ENCODE results near the gene NRXN3.

The NRXN3 gene

DNA sequence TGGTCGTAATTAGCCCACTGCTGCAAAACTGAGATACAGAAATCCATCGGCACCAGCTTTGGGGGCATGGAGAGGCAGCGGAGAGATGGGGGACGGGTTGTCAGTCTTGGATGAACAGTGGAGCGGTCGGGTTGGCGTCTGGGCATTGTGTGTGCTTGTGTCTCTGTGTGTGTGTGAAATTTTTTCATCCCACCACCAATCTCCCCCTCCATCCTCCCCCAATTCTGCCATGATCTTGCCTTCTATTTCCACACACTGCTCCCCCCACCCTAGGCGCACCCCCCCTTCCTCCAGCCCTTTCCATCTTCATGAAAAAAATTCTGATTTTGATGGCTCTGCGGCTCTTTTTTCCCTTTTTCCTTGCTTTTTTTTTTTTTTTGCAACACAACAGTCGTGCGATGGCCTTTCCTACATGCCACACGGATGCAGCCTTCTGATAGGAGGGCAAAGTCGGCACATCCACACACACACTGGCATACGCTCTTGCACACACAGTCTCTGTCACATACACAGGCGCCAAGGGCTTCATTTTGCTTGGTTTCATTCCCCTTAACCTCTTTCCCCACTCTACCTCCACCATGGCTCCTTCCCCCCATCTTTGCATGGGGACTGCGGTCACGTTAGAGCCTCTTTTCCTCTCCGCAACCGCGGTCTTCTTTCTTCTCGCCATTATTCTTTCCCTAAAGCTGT lies 3.3 kb downstream of the NRXN3 start:
- peak in 7 of 56 donors; percentile 20 to 52 (median 24) for DNase-seq

DNA sequence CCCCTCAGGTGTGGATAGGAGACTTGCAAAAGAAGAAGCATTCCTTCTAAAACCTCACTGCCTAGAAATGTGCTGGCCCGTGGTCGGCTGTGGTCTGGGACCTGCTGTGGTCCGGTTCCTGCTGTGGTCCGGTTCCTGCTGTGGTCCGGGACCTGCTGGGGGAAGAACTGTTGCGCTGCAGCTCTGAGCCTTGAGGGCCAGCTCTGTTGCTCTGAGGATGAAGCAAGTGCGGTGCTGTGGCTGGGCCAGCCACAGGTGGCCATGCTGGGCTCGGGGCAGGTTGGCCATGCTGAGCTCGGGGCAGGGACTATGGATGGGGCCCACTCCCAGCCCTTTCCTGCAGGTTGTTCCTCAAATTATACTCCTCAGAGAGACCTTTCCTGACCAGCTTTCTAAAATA lies 5.2 kb downstream of the NRXN3 start:
- no peak for DNase-seq

DNA sequence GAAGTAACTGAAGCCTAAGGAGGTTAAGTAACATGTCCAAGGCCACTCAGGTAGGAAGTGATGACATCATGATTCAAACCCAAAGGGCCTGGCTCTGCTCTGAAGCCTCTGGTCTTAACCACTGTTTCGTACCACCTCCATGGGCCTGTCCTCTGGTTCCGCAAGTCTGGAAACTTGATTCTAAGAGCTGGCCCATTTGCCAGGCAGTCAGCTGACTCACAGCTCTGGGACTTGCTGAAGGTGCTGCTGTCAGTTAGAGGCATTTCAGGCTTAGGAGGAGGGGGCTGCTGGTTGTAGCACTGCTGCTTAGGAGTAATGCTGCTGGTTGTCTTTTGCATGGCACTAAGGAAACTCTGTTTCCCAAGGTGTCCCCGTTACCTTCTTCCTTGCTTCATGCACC lies 7.9 kb downstream of the NRXN3 start:
- DNase-seq = no peak

DNA sequence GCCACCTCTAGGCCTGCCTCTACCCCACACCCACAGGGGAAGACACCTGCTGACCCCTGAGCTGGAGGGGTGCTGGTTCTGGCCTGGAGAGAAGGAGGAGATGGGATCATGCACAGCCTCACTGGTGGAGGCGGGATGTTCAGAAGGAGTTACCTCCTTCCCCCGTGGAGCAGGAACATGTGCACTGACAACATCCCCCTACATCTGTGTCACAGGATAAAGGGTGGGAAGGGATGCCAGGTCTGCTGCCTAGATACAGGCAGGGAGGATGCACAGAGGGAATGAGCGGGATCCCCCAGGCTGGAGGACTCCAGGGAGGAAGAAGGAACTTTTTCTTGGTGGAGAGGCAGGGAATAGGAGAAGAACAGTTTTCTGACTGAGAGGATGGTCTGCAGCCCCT lies 8.8 kb downstream of the NRXN3 start:
- peak in 16 of 56 donors; percentile 8 to 60 (median 36) for DNase-seq

DNA sequence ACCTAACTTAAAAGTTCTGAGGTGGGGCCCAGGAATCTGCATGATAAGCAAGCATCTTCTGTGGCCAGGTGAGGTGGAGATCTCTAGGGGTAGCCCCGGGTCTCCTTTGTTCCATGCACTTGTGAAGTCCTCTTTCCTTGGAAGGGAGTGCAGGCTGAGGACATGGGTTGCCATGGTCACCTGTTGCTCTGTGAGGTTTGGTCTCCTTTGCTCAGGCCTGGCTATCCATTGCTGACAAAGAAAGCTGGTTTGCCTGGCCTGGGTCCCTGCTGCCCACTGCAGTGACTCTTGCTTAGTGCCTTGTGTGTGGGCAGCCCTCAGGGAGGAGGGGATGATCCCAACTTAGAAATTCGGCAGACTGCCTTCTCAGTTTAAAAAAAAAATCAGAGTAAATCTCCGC lies 11.1 kb downstream of the NRXN3 start:
- DNase-seq = no peak

DNA sequence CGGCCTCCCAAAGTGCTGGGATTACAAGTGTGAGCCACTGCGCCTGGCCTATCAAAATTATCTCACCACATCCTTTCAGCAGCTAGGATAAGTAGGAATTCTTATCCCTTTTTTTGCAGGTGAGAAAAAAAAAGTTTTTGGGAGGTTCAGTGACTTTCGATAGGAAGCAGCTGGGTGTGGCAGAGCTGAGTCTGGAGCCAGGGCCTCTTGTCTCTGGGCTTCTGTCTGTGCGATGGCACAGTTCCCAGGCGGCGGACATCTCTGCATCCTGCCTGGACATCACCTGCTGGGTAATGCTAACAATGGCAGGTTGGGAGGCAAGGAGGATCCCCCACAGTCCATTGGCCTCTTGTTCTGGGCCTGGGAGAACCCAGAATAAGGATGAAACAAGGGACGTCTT lies 12.5 kb downstream of the NRXN3 start:
- no peak for DNase-seq

GRCh38 chr14:78184157-78184556 lies 14.0 kb downstream of the NRXN3 start:
- peak in 2 of 56 donors; percentile 11 to 17 for DNase-seq

DNA sequence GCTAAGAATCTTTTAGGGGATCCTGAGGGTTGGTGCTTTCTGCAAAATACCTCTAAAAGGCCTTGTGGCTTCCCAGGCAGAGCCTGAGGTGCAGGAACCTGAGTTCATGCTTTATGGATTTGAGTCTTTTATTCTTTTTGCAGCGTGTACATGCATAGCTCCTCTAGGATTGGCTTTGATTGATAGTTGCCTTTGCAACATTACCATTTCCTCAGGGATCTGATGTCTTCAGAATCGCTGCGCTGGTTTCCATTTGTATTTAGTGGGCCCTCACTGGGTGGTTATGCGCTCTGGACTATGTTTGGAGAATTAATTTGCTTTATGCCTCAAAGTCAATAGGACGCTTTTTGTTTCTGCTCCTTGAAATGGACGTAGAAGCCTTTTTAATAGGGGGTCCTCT lies 16.1 kb downstream of the NRXN3 start:
- DNase-seq = no peak

DNA sequence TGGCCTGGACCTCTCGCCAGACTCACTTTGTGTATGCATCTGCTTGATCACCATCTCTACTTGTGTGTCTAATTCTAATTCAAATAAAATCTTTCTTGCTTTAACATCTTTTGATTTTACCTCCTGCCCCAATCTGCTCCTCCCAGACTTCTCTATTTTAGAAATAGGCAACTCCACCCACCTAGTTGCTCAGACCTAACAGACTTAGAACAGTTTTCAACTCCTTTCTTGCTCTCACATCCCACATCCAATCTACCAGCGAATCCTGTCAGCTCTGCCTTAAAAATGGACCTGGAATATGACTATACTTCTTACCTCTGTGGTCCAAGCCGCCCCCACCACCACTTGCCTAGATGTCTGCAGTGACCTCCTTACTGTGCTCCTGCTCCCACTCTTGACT lies 18.7 kb downstream of the NRXN3 start:
- DNase-seq = peak in 2 of 56 donors; percentile 6 to 20

- DNase-seq = no peak
Measured at GRCh38 chr14:78195431-78195830, 25.3 kb downstream of the NRXN3 start.

- DNase-seq = no peak
Measured at GRCh38 chr14:78196323-78196722, 26.1 kb downstream of the NRXN3 start.

DNA sequence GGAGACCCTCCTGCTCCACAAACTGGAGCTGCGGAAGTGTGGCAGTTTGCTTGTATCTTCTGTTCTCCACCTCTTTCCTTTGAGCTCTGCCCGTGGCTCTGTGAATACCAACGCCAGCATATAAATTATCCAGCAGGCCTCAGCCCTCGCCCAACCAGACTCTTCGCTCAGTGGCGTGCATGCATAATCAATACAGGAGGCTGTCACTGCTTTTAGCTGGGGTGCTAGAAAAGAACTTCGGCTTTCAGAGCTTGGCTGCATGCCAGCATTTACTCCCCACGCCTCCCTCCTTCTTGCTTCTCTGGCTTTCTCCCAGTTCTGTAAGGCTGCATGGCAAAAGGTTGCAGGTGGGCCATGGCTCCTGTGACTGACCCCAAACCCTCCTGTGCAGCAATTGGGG lies 26.9 kb downstream of the NRXN3 start:
- DNase-seq = peak in 6 of 56 donors; percentile 13 to 36 (median 18)

DNA sequence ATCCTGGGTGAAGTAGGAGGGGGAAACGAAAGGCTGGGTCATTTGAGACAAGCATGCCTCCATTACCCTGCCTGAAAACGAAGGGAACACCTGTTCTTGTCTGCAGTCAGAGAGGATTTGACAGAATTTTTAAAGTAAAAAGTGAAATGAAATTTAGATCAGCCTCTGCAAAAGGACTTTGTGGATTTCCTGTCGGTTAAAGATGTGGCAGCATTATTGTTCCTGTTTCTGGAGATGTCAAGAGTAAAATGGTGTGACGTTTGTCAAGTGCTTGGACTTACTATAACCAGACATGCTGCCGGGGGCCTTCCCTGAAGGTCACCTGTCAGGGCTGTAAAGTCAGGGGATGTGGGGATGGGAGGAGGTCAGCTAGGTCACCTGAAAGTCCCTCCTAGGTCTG lies 32.0 kb downstream of the NRXN3 start:
- DNase-seq = no peak

GRCh38 chr14:78202976-78203375 lies 32.8 kb downstream of the NRXN3 start:
- DNase-seq = no peak

DNA sequence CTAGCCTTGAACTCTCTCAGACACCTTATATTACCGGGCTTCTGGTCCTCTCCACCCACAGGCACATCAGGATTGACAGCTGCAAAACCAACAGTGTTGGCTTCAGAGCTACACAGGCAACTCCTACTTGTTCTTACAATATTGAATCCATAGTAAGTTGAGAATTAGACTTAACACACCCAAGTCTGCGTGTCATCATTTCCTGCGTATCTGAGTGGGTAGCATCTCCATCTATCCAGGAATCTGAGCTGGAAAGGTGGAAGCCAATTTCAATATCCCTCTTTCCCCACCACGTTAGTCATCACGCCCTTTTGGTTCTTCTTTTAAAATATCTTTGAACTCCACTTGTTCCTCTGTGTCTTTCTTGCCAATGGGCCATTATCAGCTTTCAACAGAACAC lies 37.2 kb downstream of the NRXN3 start:
- DNase-seq = peak in 1 of 56 donors; percentile 12

DNA sequence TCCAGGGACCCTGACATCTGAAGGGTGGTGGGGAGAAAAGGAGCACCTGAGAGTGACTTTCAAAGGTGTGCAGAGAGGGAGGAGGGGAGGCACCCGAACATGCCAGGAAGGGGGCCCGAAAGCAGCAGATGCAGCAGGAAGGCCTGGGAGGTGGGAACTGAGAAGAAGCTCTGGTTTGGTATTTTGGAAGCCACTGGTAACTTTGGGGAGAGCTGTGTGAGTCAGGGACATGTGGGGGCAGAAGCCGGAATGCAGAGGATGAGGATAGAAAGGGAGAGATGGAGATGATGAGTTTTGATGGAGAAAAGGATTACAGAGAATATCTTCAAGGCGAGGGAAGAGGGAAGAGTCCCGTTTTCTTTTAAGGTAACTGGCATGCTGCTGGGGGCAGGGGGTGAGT lies 50.1 kb downstream of the NRXN3 start:
- DNase-seq = no peak

GRCh38 chr14:78222746-78223145 lies 52.6 kb downstream of the NRXN3 start:
- DNase-seq = no peak

- peak in 16 of 56 donors; percentile 3 to 48 (median 16) for DNase-seq
Measured at GRCh38 chr14:78227248-78228077, 57.3 kb downstream of the NRXN3 start.

DNA sequence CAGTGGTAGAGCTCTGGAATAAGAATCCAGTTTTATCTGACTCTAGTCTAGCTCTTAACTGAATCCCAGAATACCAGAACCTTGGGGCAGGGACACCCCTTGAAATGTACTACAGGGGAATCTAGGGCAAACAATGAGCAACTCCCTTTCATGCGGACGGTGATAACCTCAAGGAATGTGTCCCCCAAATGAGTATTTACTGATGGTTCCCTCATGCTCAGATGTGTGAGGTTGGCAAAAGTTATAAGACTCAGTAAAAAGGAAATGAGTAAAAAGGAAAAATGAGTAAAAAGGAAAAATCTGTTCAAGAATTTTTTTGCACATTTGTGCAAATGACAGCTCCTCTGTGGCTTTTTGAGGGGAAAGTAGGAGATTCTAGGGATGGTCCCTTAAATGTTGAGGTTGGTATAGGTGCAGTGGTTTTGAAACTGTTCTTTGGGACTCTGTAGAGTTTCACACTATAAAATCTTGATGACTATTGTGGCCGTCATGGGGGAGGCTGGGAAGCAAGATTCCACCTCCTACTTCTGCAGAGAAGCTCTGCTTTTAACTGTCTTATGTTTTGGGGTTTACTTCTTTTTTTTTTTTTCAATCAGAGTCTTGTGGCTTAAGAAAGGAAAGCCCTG lies 58.6 kb downstream of the NRXN3 start:
- no peak for DNase-seq

GRCh38 chr14:78232231-78233000 lies 62.2 kb downstream of the NRXN3 start:
- DNase-seq = no peak

- DNase-seq = no peak
Measured at GRCh38 chr14:78238141-78238540, 68.0 kb downstream of the NRXN3 start.

DNA sequence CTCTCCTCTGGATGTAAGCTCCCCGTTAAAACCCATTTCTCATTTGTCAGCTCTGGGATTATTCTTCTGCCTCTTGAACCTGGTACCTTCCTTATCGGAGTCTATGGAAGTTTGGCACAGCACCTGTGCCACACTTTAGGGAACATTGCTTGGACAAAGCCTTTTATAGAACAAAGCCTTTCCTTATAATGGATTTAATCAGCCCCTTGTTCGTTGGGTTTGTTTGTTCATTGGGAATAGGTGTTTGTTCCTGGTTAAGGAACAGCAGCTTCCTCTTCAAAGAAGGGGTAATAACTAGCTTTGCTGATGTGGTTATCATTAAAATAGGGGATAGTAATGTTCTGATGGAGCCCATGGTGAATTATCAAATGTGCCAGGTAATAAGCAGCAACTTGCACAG lies 70.4 kb downstream of the NRXN3 start:
- no peak for DNase-seq
